Adipocyte (in vitro differentiated cells): ENCODE results near the gene ATG2B.

Experiments
- DNase-seq: peaks from one replicate; pipeline ENCODE4 v3.0.0-alpha.2; 2015; ENCODE audit warnings: low read depth
- H3K27me3 ChIP-seq: replicated peaks from 2 replicates; pipeline ENCODE4 v1.7.0; 2013; ENCODE audit warnings: mild to moderate bottlenecking, low read length, moderate library complexity; ENCODE audit not compliant: control insufficient read depth, insufficient read depth
- H3K36me3 ChIP-seq: 2 replicates; pipeline ENCODE4 v1.7.0; 2013; ENCODE audit warnings: low read length, mild to moderate bottlenecking, moderate library complexity; ENCODE audit not compliant: control insufficient read depth, insufficient read depth, severe bottlenecking
- H3K4me1 ChIP-seq: 2 replicates; pipeline ENCODE4 v1.7.0; 2013; ENCODE audit warnings: mild to moderate bottlenecking, low read length, moderate library complexity; ENCODE audit not compliant: control insufficient read depth, insufficient read depth
- H3K4me3 ChIP-seq: 2 replicates; pipeline ENCODE4 v1.7.0; 2013; ENCODE audit warnings: mild to moderate bottlenecking, low read length, moderate library complexity
- H3K9ac ChIP-seq: 2 replicates; pipeline ENCODE4 v1.7.0; 2013; ENCODE audit warnings: mild to moderate bottlenecking, low read length, moderate library complexity
- H3K9me3 ChIP-seq: 2 replicates; pipeline ENCODE4 v1.7.0; 2013; ENCODE audit warnings: mild to moderate bottlenecking, low read length, moderate library complexity; ENCODE audit not compliant: control insufficient read depth

Gene ATG2B

GRCh38 chr14:96233661-96234060, 129.5 kb downstream of the ATG2B start:
- Histone ChIP-seq H3K27me3 (no peaks in the 10 kb centered on the region), H3K4me3 (no peak overlapping the region), H3K9me3 (no peaks in the 10 kb centered on the region), H3K4me1 (peaks cover 28% of the 10 kb centered on the region), H3K36me3 (no peaks in the 10 kb centered on the region), H3K9ac (no peak overlapping the region)
- no peak for DNase-seq

GRCh38 chr14:96232506-96232905, 130.6 kb downstream of the ATG2B start:
- Histone ChIP-seq H3K27me3 (no peaks in the 10 kb centered on the region), H3K4me3 (no peak overlapping the region), H3K36me3 (no peaks in the 10 kb centered on the region), H3K9me3 (no peaks in the 10 kb centered on the region), H3K9ac (no peak overlapping the region), H3K4me1 (peaks cover 28% of the 10 kb centered on the region)
- no peak for DNase-seq

GRCh38 chr14:96231526-96232130, 131.5 kb downstream of the ATG2B start:
- DNase-seq, result no peak
- Histone ChIP-seq H3K4me1 (peaks cover 28% of the 10 kb centered on the region), H3K4me3 (no peak overlapping the region), H3K27me3 (no peaks in the 10 kb centered on the region), H3K9ac (peak overlapping the region; percentile 0), H3K36me3 (no peaks in the 10 kb centered on the region), H3K9me3 (no peaks in the 10 kb centered on the region)

DNA sequence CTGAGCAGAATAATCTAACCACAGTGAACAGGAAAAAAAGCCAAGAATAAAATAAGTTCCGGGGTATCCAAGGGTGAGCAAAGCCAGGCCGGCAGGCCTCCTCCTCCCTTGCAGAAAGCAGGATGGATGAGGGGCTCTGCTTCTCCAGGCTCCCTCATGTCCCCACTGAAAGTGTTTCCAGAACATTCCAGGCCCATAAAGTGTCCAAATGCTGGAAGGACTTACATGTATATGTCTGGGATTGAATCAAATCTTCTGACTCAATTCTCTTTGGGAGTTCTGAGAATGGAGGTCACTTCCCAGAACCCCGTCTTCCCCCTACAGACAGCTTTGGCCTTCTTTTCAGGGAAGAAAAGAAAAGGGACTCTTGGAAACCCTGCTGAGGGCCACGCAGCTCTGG, 132.1 kb downstream of the ATG2B start:
- H3K4me1 ChIP-seq, result peaks cover 30% of the 10 kb centered on the region
- no peaks in the 10 kb centered on the region for H3K9me3 ChIP-seq
- H3K36me3 ChIP-seq, result no peaks in the 10 kb centered on the region
- no peak for DNase-seq
- no peaks in the 10 kb centered on the region for H3K27me3 ChIP-seq
- H3K4me3 ChIP-seq, result no peak overlapping the region
- peak overlapping the region; percentile 0 for H3K9ac ChIP-seq

GRCh38 chr14:96229315-96229714, 133.8 kb downstream of the ATG2B start:
- Histone ChIP-seq H3K4me3 (no peak overlapping the region), H3K9me3 (no peaks in the 10 kb centered on the region), H3K9ac (no peak overlapping the region), H3K27me3 (no peaks in the 10 kb centered on the region), H3K4me1 (peaks cover 33% of the 10 kb centered on the region), H3K36me3 (no peaks in the 10 kb centered on the region)
- DNase-seq, result no peak
